Stomach (tissue), 9 donors: ENCODE data around the gene EREG. TPM values are rescaled to one million over a fixed set of nuclear protein-coding genes. Genes with fewer than 3 reads are reported as not detected.

Source experiments
- DNase-seq, 2 donors: peaks; one replicate each; pipeline versions ENCODE4 v3.0.0 to v3.0.0-alpha.2; 2013 to 2019
- H3K27ac ChIP-seq, 5 donors: fragments of 200-600 bp in 4 of 5; sonication (generic) in 4 of 5; one replicate each; pipeline ENCODE4 v1.5.1; 2013 to 2019; ENCODE audit warnings: mild to moderate bottlenecking in 1 of 5, moderate library complexity in 1 of 5
- H3K27me3 ChIP-seq, 3 donors: fragments of 200-600 bp; sonication (generic); one replicate each; pipeline ENCODE4 v1.5.1; 2017 to 2019; ENCODE audit warnings: mixed run types in 1 of 3
- H3K36me3 ChIP-seq, 4 donors: fragments of 200-600 bp; sonication (generic); 1 replicate in 3 of 4; 2 replicates in 1 of 4; pipeline ENCODE4 v1.5.1; 2016 to 2019
- H3K4me1 ChIP-seq, 4 donors: fragments of 200-600 bp; sonication (generic); one replicate each; pipeline ENCODE4 v1.5.1; 2016 to 2019
- H3K4me3 ChIP-seq, 4 donors: fragments of 200-600 bp; sonication (generic) in 3 of 4; one replicate each; pipeline ENCODE4 v1.5.1; 2016 to 2019; ENCODE audit warnings: mild to moderate bottlenecking in 1 of 4
- H3K9me3 ChIP-seq, 4 donors: fragments of 200-600 bp; sonication (generic); one replicate each; pipeline ENCODE4 v1.5.1; 2016 to 2019
- CTCF ChIP-seq, 7 experiments: fragments of 450-650 bp in 4 of 7; fragments of 200-600 bp in 3 of 7; sonication (generic) in 3 of 7; IDR thresholded peaks; one replicate each; pipeline ENCODE4 v1.5.1; 2016 to 2019; ENCODE audit warnings: antibody characterized with exemption in 7 of 7, control low read depth in 2 of 7, mild to moderate bottlenecking in 1 of 7
- EP300 ChIP-seq: sonication (generic); formaldehyde crosslinking; IDR thresholded peaks from one replicate; pipeline ENCODE4 v1.6.1; 2017; ENCODE audit warnings: antibody characterized with exemption
- POLR2A ChIP-seq, 4 donors: fragments of 450-650 bp; IDR thresholded peaks; one replicate each; pipeline ENCODE4 v1.6.1; 2016; ENCODE audit warnings: antibody characterized with exemption in 4 of 4, control low read depth in 2 of 4, mild to moderate bottlenecking in 1 of 4, moderate library complexity in 1 of 4
- POLR2AphosphoS5 ChIP-seq, 3 donors: sonication (generic); formaldehyde crosslinking; IDR thresholded peaks; one replicate each; pipeline ENCODE4 v1.6.1; 2016; ENCODE audit warnings: antibody characterized with exemption in 3 of 3
- WGBS, 5 donors: extraction: QIAGEN DNeasy Blood & Tissue Kit in 3 of 5; methylation state at CpG; one replicate each; pipeline versions ENCODE4 v1.1.5 to v1.1.7; 2013 to 2018; 5-methylcytosine and 5-hydroxymethylcytosine counted together
- intact Hi-C: fragments of 100-400 bp; cut with DNase I; formaldehyde crosslinking; loops from one replicate; pipeline ENCODE4 v1.15.1; 2023; ENCODE audit warnings: low total_unique reads
- polyA plus RNA-seq, 3 donors: library from polyadenylated mRNA; stranded (reverse); fragments of 200-250 nt; gene quantifications; one replicate each; pipeline ENCODE4 v1.2.3, GENCODE V29; 2013
- total RNA-seq, 5 donors: library from RNA; depleted of rRNA; stranded (reverse); fragments of >200 nt; gene quantifications; one replicate each; pipeline versions ENCODE4 v1.1.0 to v1.2.3, GENCODE V29; 2014 to 2016
- donor health status: healthy with polysubstance abuse.
- donor health status: Bipolar disorder and iron deficiency.
- donor health status: healthy.

EREG gene
- total and polyA plus RNA-seq, 8 donors, result 0.62 to 1.8 (median 0.73) TPM; not detected in 5

- Histone ChIP-seq H3K4me3 (no peak overlapping the region), H3K4me1 (peaks cover 0 to 13% (median 2%) of the 10 kb centered on the region in 4 donors), H3K9me3 (no peaks in the 10 kb centered on the region), H3K27me3 (no peaks in the 10 kb centered on the region), H3K27ac (no peak overlapping the region), H3K36me3 (no peaks in the 10 kb centered on the region)
- TF ChIP-seq EP300 (no peak), POLR2A (IDR thresholded peaks at IDR 0.05) (no peak), POLR2AphosphoS5 (IDR thresholded peaks at IDR 0.05) (peak in 1 of 3 donors; percentile 38), CTCF (IDR thresholded peaks at IDR 0.05) (no peak)
- DNase-seq, result peak; percentile 53 to 57
- intact Hi-C loops, result no loop called here
- WGBS, 5 donors, result 9 to 17% (median 15%) methylated on average over 1 of the region's 1 CpG
Observed at GRCh38 chr4:74423104-74423503, 58.2 kb downstream of the EREG start.

- TF ChIP-seq POLR2AphosphoS5 (IDR thresholded peaks at IDR 0.05), result no peak
- TF ChIP-seq POLR2A (IDR thresholded peaks at IDR 0.05), result no peak
- no peak for TF ChIP-seq EP300
- TF ChIP-seq CTCF (IDR thresholded peaks at IDR 0.05), result no peak
- intact Hi-C loops, result no loop called here
- WGBS, 5 donors, result 88 to 96% (median 93%) methylated on average over 2 of the region's 2 CpGs
- Histone ChIP-seq H3K36me3 (no peaks in the 10 kb centered on the region), H3K4me3 (no peak overlapping the region), H3K9me3 (no peaks in the 10 kb centered on the region), H3K4me1 (peaks cover 0 to 13% (median 2%) of the 10 kb centered on the region in 4 donors), H3K27me3 (no peaks in the 10 kb centered on the region), H3K27ac (no peak overlapping the region)
- DNase-seq, result no peak
Observed at GRCh38 chr4:74424111-74424510, 59.2 kb downstream of the EREG start.

GRCh38 chr4:74426101-74426500 lies 61.2 kb downstream of the EREG start:
- DNase-seq, result no peak
- Histone ChIP-seq H3K4me3 (no peak overlapping the region), H3K9me3 (no peaks in the 10 kb centered on the region), H3K27ac (no peak overlapping the region), H3K27me3 (no peaks in the 10 kb centered on the region), H3K36me3 (no peaks in the 10 kb centered on the region), H3K4me1 (peaks cover 0 to 13% (median 2%) of the 10 kb centered on the region in 4 donors)
- intact Hi-C loops, result no loop called here
- TF ChIP-seq CTCF (IDR thresholded peaks at IDR 0.05) (no peak), POLR2A (IDR thresholded peaks at IDR 0.05) (no peak), POLR2AphosphoS5 (IDR thresholded peaks at IDR 0.05) (no peak), EP300 (no peak)
- WGBS, 5 donors, result 79 to 88% (median 83%) methylated on average over 1 of the region's 1 CpG

- intact Hi-C loops, result no loop called here
- no peak overlapping the region for H3K27ac ChIP-seq
- no peaks in the 10 kb centered on the region for H3K36me3 ChIP-seq
- H3K27me3 ChIP-seq, result no peaks in the 10 kb centered on the region
- DNase-seq, result no peak
- TF ChIP-seq POLR2AphosphoS5 (IDR thresholded peaks at IDR 0.05), result no peak
- TF ChIP-seq EP300, result no peak
- no peak for TF ChIP-seq POLR2A (IDR thresholded peaks at IDR 0.05)
- TF ChIP-seq CTCF (IDR thresholded peaks at IDR 0.05), result no peak
- no peak overlapping the region for H3K4me3 ChIP-seq
- peaks cover 0 to 5% (median under 1%) of the 10 kb centered on the region in 4 donors for H3K4me1 ChIP-seq
- no peaks in the 10 kb centered on the region for H3K9me3 ChIP-seq
Observed at GRCh38 chr4:74428276-74428675, 63.3 kb downstream of the EREG start.
